ENCODE results near the gene PNPLA1.

Gene PNPLA1, protein sequence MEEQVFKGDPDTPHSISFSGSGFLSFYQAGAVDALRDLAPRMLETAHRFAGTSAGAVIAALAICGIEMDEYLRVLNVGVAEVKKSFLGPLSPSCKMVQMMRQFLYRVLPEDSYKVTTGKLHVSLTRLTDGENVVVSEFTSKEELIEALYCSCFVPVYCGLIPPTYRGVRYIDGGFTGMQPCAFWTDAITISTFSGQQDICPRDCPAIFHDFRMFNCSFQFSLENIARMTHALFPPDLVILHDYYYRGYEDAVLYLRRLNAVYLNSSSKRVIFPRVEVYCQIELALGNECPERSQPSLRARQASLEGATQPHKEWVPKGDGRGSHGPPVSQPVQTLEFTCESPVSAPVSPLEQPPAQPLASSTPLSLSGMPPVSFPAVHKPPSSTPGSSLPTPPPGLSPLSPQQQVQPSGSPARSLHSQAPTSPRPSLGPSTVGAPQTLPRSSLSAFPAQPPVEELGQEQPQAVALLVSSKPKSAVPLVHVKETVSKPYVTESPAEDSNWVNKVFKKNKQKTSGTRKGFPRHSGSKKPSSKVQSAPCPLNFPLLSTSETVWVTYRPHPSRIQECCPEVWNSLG

DNA sequence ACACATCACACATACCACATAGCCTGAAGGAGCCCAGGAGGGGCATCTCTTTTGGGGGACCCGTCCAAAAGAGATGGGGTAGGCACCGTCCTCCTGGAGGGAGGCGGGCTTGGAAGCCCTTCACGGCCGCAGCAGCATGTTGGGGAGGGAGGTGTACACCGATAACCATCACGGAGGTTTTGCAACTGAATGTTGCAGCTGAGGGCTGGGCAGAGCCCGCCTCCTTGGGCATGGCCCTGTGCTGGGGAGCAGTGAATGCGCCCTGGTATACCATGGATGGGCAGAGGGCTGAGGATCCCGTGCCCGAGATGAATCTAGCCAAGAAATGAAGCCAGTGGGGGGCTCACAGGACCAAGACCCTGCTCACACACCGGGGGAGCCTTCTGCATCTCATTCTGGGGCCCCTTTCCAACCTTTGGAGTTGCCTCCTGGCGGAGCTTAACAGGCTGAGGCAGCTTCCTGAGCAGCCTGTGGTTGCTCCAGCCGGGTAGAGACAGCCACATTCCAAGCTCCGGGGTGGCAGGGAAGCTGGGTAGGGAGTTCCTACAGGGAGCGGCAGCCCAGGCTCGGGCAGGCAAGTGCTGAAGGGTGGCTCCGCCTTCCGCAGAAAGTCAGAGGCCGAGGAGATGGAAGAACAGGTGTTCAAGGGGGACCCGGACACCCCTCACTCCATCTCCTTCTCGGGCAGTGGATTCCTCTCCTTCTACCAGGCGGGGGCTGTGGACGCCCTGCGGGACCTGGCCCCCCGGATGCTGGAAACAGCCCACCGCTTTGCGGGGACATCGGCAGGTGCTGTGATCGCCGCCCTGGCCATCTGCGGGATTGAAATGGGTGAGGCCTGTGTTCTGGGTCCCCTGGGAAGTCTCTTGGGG is at the start of gene PNPLA1:
Gene PNPLA1 (plus strand): TSS at position 227 of the 872 bp plus-strand sequence. CDS start 400 bp downstream, at position 627.
- TF ChIP-seq GATA3 (IDR thresholded peaks at IDR 0.05; ENCODE audit: low read depth, low read length) = no peak
- no peak for TF ChIP-seq GATA2 (IDR thresholded peaks at IDR 0.05; ENCODE audit: low read depth, low read length)

DNA sequence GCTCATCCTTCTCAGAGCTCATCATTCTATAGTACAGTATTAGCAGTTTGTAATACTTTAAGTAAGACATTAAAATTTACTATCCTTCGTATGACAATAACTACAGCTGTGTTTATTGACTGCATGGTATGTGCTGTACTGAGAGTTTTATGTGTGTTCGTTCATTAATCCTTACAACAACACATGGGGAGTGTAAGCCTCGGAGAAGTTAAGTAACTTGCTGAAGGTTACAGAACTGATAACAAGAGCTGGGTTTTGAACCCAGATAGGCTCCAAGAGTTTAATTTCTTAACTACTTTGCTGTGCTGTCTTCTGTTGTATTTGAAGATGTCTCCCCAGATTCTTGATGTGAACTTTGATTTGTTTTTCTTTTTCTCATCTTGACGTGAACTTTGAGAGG is 49.6 kb upstream of the PNPLA1 start:
- TF ChIP-seq GATA3 (IDR thresholded peaks at IDR 0.05; ENCODE audit: low read depth, low read length) (no peak), GATA2 (IDR thresholded peaks at IDR 0.05; ENCODE audit: low read depth, low read length) (no peak)

DNA sequence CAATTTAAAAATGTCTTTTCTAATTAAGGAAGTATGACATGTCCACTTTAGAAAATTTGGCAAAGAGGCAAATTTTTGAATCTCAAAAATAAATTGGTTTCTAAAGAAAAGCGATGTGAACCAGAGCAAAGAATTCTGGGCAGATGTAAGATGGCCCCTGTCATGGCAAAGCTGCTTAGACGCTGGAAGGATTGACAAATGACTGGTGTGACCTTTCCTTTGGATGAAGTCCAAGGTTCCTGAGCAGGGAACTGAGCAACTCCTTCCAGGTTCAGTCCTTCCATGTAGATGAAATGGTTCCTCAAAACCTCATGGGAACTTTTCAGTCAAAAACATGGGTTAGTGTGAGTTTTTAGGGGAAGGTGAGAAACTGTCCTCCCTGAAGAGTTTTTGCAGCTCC is 48.2 kb upstream of the PNPLA1 start:
- TF ChIP-seq GATA3 (IDR thresholded peaks at IDR 0.05; ENCODE audit: low read depth, low read length) (no peak), GATA2 (IDR thresholded peaks at IDR 0.05; ENCODE audit: low read depth, low read length) (no peak)

DNA sequence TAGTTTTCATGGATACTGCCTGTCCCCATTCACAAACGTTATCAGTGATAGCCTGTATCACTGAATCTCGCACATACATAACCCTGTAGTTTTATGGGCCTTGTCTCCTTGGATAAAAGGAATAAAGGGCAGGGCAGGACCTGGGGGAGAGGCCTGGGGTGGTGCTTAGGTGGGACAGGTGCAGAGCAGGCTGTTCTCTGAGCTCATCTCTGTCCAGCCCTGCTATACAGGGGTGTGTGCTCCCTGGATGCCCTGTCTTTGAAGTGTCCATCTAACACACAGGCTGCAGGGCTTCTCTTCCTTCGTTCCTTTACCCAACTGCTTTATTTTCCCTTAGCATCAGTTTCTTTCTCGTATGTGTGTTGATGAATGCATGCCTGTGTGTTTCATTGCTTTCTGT is 46.9 kb upstream of the PNPLA1 start:
- TF ChIP-seq GATA3 (IDR thresholded peaks at IDR 0.05; ENCODE audit: low read depth, low read length) (no peak), GATA2 (IDR thresholded peaks at IDR 0.05; ENCODE audit: low read depth, low read length) (no peak)

DNA sequence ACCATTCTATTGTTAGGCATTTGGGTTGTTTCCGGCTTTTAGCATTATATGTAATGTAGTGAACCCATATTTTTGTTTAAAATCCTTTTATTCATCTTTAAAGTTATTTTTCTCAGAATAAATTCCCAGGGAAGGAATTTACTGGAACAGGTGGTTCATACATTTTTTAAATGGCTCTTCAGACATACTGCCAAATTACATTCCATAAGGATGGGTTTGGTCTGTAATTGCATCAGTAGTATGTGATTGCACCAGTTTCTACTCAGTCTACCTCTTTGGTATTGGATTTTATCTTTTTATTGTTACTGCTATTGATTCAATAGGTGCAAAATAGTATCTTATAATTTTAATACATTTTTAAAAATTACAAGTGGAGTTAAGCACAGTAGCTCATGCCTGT is 46.2 kb upstream of the PNPLA1 start:
- TF ChIP-seq GATA3 (IDR thresholded peaks at IDR 0.05; ENCODE audit: low read depth, low read length) (no peak), GATA2 (IDR thresholded peaks at IDR 0.05; ENCODE audit: low read depth, low read length) (no peak)

DNA sequence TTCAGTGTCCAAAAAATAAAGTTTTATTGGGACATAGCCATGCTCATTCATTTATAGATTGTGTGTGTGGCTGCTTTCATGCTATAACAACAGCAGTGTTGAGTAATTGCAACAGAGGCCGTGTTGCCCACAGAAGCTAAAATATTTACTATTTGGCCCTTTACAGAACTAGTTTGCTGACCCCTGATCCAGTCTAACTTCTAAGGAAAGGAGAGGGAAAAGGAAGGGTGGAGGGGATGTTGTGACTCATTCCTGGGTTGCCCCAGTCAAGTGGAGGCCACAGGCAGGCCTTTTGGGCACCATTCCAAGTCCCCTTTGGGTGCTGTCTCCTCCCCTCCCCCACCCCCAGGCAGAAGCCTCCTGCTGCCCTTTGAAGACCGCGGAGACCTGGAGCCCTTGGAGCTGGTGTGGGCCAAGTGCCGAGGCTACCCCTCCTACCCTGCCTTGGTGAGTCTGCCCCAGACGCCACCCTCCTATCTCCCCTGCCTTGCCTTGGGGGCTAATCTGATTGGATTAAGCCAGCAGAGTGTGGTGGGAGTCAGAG is 44.9 kb upstream of the PNPLA1 start:
- TF ChIP-seq GATA2 (IDR thresholded peaks at IDR 0.05; ENCODE audit: low read depth, low read length) (no peak), GATA3 (IDR thresholded peaks at IDR 0.05; ENCODE audit: low read depth, low read length) (no peak)

- TF ChIP-seq GATA3 (IDR thresholded peaks at IDR 0.05; ENCODE audit: low read depth, low read length) (no peak), GATA2 (IDR thresholded peaks at IDR 0.05; ENCODE audit: low read depth, low read length) (peak; percentile 14; the same call in 1 of the 2 replicates)
These were observed 43.3 kb upstream of the PNPLA1 start for GRCh38 chr6:36226438-36227047.

- TF ChIP-seq GATA2 (IDR thresholded peaks at IDR 0.05; ENCODE audit: low read depth, low read length) (no peak), GATA3 (IDR thresholded peaks at IDR 0.05; ENCODE audit: low read depth, low read length) (no peak)
These were observed 42.3 kb upstream of the PNPLA1 start for GRCh38 chr6:36227379-36228228.

DNA sequence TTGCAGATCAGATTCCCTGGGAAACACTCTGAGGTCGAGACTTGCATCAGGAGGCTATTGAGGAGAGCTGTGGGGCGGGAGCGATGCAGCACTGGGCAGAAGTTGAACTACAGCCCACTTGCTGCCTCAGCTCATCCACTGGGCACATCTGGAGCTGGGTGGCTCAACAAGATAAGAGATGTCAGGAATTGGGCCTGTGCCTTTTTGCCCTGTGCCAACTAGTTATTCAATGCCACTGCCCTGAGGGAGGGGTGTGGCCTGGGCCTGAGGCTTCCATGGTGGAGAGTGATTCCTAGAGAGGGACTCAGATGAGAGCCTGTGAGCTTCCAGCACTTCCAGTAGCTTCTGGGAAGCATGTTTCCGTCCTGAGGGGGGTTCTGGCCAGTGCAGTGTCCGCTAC is 40.6 kb upstream of the PNPLA1 start:
- no peak for TF ChIP-seq GATA3 (IDR thresholded peaks at IDR 0.05; ENCODE audit: low read depth, low read length)
- TF ChIP-seq GATA2 (IDR thresholded peaks at IDR 0.05; ENCODE audit: low read depth, low read length) = no peak

DNA sequence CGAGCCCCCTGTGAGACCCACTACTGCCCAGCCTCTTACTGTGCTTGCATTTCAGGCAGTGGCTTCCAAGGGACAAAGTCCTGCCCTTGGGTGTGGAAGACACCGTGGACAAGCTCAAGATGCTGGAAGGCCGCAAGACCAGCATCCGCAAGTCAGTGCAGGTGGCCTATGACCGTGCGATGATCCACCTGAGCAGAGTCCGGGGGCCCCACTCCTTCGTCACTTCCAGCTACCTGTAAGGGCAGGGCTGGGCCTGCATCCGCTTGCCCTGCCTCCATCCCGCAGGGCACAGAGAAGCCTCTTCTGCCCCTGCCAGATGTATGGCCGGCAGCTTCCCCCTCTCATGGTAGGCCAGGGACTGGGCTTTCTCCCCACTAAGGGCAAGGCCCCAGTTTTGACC is 39.5 kb upstream of the PNPLA1 start:
- TF ChIP-seq GATA3 (IDR thresholded peaks at IDR 0.05; ENCODE audit: low read depth, low read length) (no peak), GATA2 (IDR thresholded peaks at IDR 0.05; ENCODE audit: low read depth, low read length) (no peak)

- TF ChIP-seq GATA2 (IDR thresholded peaks at IDR 0.05; ENCODE audit: low read depth, low read length) (no peak), GATA3 (IDR thresholded peaks at IDR 0.05; ENCODE audit: low read depth, low read length) (no peak)
These were observed 37.7 kb upstream of the PNPLA1 start for GRCh38 chr6:36232172-36232571.

- no peak for TF ChIP-seq GATA2 (IDR thresholded peaks at IDR 0.05; ENCODE audit: low read depth, low read length)
- TF ChIP-seq GATA3 (IDR thresholded peaks at IDR 0.05; ENCODE audit: low read depth, low read length) = no peak
These were observed 34.6 kb upstream of the PNPLA1 start for GRCh38 chr6:36235309-36235708.

DNA sequence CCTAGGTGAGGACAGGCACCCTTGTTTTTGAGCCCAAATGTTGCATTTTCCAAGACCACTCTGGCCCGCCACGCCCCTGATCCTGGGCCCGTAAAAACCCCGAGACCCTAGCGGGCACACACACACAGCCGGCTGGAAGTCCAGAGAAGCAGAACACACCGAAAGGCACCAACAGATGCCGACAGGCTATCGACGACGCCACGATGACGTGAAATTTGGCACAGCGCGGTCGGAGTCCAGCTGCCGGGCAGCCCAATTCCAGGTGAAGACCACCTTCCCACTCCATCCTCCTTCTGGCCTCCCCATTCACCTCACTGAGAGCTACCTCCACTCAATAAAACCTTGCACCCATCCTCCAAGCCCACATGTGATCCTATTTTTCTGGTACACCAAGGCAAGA is 34.0 kb upstream of the PNPLA1 start:
- no peak for TF ChIP-seq GATA3 (IDR thresholded peaks at IDR 0.05; ENCODE audit: low read depth, low read length)
- TF ChIP-seq GATA2 (IDR thresholded peaks at IDR 0.05; ENCODE audit: low read depth, low read length) = no peak

Data from SH-SY5Y (cell line).